Thyroid gland (tissue), 4 donors: ENCODE results near the gene COX20.
A peak's percentile ranks its signal among the peaks of the same experiment; 100 is the strongest.

Experiments
- CTCF ChIP-seq, 6 experiments: fragments of 200-600 bp in 3 of 6; fragments of 450-650 bp in 3 of 6; sonication (generic) in 3 of 6; IDR thresholded peaks; one replicate each; pipeline ENCODE4 v1.5.1; 2016 to 2019; ENCODE audit warnings: antibody characterized with exemption in 6 of 6, mild to moderate bottlenecking in 2 of 6, inconsistent platforms in 1 of 6, moderate library complexity in 1 of 6
- POLR2A ChIP-seq, 2 donors: fragments of 450-650 bp; IDR thresholded peaks; one replicate each; pipeline ENCODE4 v1.6.1; 2017; ENCODE audit warnings: antibody characterized with exemption in 2 of 2, mild to moderate bottlenecking in 2 of 2, moderate library complexity in 1 of 2

- TF ChIP-seq CTCF (IDR thresholded peaks at IDR 0.05), result no peak
- TF ChIP-seq POLR2A (IDR thresholded peaks at IDR 0.05), result peak; percentile 42 to 70
Observed at GRCh38 chr1:244835276-244836134, at the start of gene COX20.
